ENCODE data around the gene TRIOBP.
"Not testable (repeated sequence)": the region's sequence is repeated elsewhere in the genome, so short reads cannot be mapped to it uniquely, and the experiment has no call there.

The TRIOBP gene

GRCh38 chr22:37715760-37716159 is 18.9 kb downstream of the TRIOBP start:
- no peak overlapping the region for H3K4me3 ChIP-seq (ENCODE audit: low read depth, low read length)

DNA sequence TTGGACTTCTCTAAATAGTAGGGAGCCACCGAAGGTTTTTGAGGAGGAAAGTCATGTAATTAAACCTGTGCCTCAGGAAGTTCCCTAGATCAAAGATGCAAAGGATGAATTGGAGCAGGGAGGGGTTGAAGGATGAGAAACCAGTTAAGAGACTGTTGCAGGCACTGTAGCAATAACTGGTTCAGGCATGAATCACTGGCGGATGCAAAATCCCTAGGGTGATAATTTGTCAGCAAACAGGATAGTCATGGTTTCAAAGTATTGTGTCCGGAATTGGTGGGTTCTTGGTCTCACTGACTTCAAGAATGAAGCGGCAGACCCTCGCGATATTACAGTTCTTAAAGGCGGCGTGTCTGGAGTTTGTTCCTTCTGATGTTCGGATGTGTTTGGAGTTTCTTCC is 19.9 kb downstream of the TRIOBP start:
- peak; percentile 60 for DNase-seq (ENCODE audit: low read depth)
- H3K4me3 ChIP-seq (ENCODE audit: low read depth, low read length), result no peak overlapping the region

More at GRCh38 chr22:37715760-37716159, 18.9 kb downstream of the TRIOBP start:
- DNase-seq (ENCODE audit: low read depth), result no peak

DNA sequence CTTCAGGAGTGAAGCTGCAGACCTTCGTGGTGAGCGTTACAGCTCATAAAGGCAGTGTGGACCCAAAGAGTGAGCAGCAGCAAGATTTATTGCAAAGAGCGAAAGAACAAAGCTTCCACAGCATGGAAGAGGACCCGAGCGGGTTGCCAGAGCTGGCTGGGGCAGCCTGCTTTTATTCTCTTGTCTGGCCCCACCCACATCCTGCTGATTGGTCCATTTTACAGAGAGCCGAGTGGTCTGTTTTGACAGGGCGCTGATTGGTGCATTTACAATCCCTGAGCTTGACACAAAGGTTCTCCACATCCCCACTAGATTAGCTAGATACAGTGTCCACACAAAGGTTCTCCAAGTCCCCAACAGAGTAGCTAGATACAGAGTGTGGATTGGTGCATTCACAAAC is 20.4 kb downstream of the TRIOBP start:
- H3K4me3 ChIP-seq (ENCODE audit: low read depth, low read length); DNase-seq (ENCODE audit: low read depth): not testable (repeated sequence)

- not testable (repeated sequence) for H3K4me3 ChIP-seq (ENCODE audit: low read depth, low read length); DNase-seq (ENCODE audit: low read depth)
These were observed 21.0 kb downstream of the TRIOBP start for GRCh38 chr22:37717746-37718305.

DNA sequence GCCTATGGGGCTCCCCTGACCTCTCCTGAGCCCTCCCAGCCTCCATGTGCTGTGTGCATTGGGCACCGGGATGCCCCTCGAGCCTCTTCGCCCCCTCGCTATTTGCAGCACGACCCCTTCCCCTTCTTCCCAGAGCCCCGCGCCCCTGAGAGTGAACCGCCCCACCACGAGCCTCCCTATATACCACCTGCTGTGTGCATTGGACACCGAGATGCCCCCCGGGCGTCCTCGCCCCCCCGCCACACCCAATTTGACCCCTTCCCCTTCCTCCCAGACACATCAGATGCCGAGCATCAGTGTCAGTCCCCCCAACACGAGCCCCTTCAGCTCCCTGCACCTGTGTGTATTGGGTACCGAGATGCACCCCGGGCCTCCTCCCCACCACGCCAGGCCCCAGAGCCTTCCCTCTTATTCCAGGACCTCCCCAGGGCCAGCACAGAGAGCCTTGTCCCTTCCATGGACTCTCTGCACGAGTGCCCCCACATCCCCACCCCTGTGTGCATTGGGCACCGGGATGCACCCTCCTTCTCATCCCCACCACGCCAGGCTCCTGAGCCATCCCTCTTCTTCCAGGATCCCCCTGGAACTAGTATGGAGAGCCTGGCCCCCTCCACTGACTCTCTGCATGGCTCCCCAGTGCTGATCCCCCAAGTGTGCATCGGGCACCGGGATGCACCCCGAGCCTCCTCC is 28.8 kb downstream of the TRIOBP start:
- no peak overlapping the region for H3K4me3 ChIP-seq (ENCODE audit: low read depth, low read length)
- no peak for DNase-seq (ENCODE audit: low read depth)

- no peak overlapping the region for H3K4me3 ChIP-seq (ENCODE audit: low read depth, low read length)
- no peak for DNase-seq (ENCODE audit: low read depth)
These were observed 29.5 kb downstream of the TRIOBP start for GRCh38 chr22:37726241-37726887.

- H3K4me3 ChIP-seq (ENCODE audit: low read depth, low read length), result no peak overlapping the region
- DNase-seq (ENCODE audit: low read depth), result no peak
These were observed 31.8 kb downstream of the TRIOBP start for GRCh38 chr22:37728620-37729019.

DNA sequence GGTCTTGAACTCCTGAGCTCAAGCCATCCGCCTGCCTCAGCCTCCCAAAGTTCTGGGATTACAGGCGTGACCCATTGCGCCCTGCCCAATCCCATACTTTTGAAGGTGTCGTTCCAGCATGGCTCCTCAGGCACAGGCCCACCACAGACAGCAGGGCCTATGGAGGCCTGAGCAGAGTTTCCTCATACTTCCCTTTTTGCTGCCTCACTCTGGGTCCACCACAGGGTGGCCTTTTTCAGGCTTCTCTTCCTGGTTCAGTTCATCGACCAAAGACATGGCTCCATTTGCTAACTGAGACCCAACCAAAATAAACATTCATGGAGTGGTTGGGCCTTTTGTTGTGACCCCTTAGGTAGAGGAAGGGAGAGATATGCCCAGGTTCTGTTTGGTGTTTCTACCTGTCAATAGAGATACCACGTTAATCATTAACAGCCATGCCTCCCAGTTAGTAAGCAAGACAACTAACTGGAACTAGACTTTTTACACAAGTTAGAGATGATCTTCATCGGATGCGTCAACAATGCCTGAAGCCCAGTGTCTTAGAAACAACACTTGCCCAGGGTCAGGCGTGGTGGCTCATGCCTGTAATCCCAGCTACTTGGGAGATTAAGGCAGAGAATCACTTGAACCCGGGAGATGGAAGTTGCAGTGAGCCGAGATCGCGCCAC is 35.1 kb downstream of the TRIOBP start:
- no peak overlapping the region for H3K4me3 ChIP-seq (ENCODE audit: low read depth, low read length)

GRCh38 chr22:37732699-37733607 is 36.1 kb downstream of the TRIOBP start:
- no peak for DNase-seq (ENCODE audit: low read depth)

More for the DNA sequence above, 35.1 kb downstream of the TRIOBP start:
- DNase-seq (ENCODE audit: low read depth), result no peak

GRCh38 chr22:37733625-37734401 is 37.0 kb downstream of the TRIOBP start:
- DNase-seq (ENCODE audit: low read depth), result no peak
- H3K4me3 ChIP-seq (ENCODE audit: low read depth, low read length), result no peak overlapping the region

More at GRCh38 chr22:37732699-37733607, 36.1 kb downstream of the TRIOBP start:
- H3K4me3 ChIP-seq (ENCODE audit: low read depth, low read length), result no peak overlapping the region

DNA sequence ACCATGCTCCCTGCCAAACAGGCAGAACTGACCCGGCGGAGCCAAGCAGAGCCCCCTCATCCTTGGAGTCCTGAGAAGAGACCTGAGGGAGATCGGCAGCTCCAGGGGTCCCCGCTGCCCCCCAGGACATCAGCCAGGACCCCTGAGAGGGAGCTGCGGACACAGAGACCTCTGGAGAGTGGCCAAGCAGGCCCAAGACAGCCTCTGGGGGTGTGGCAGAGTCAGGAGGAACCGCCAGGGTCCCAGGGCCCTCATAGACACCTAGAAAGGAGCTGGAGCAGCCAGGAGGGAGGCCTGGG is 37.5 kb downstream of the TRIOBP start:
- H3K4me3 ChIP-seq (ENCODE audit: low read depth, low read length), result no peak overlapping the region
- DNase-seq (ENCODE audit: low read depth), result no peak

DNA sequence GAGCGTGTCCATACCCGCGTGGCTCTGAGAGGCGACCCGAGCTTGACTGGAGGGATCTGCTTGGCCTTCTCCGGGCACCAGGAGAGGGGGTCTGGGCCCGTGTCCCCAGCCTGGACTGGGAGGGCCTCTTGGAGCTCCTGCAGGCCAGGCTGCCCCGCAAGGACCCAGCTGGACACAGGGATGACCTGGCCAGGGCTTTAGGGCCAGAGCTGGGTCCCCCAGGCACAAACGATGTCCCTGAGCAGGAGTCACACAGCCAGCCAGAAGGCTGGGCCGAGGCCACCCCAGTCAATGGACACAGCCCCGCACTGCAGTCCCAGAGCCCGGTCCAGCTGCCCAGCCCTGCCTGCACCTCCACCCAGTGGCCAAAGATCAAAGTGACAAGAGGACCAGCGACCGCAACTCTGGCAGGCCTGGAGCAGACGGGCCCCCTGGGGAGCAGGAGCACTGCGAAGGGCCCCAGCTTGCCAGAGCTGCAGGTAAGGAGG is 38.2 kb downstream of the TRIOBP start:
- no peak for DNase-seq (ENCODE audit: low read depth)
- no peak overlapping the region for H3K4me3 ChIP-seq (ENCODE audit: low read depth, low read length)

DNA sequence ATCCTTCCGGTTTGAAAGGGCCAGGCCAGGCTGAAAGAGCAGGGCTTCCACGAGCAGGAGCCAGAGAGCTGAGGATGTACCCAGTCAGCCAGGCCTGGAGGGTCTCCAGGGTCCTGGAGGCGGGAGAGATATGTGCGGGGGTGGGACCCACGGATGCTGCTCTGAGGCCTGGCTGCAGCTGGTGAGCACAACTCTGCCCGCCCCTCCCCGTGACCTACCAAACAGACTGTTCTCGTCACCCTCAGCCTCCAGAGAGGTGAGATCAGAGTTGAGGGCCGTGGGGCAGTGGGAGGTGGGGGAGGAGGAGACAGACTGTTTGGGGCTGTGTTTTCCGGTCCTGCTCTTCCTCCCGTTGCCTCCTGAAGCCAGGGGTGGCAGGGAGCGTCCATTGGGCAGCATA is 42.2 kb downstream of the TRIOBP start:
- no peak overlapping the region for H3K4me3 ChIP-seq (ENCODE audit: low read depth, low read length)
- DNase-seq (ENCODE audit: low read depth), result peak; percentile 84

DNA sequence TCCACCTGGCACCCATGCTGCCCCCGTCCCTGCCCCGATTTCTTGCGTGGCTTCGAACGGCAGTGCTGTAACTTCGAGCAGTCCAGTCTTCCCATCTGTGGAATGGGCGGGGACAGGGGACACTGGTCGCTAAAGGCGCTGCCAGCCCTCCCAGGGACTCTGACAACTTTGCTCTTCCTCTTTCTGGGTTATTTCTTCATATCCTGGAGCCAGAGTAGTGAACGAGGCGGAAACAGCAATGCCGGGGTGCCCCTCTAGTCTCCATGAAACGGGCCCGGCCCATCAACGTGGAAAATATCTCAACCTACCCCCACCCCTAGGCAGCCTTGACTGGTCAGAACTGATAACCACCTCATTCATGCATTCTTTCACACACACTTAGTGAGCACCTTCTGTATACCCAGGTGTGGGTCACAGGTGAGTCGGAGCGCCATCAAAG is 42.8 kb downstream of the TRIOBP start:
- no peak for DNase-seq (ENCODE audit: low read depth)
- H3K4me3 ChIP-seq (ENCODE audit: low read depth, low read length), result no peak overlapping the region

- H3K4me3 ChIP-seq (ENCODE audit: low read depth, low read length), result no peak overlapping the region
- no peak for DNase-seq (ENCODE audit: low read depth)
These were observed 43.8 kb downstream of the TRIOBP start for GRCh38 chr22:37740455-37741311.

DNA sequence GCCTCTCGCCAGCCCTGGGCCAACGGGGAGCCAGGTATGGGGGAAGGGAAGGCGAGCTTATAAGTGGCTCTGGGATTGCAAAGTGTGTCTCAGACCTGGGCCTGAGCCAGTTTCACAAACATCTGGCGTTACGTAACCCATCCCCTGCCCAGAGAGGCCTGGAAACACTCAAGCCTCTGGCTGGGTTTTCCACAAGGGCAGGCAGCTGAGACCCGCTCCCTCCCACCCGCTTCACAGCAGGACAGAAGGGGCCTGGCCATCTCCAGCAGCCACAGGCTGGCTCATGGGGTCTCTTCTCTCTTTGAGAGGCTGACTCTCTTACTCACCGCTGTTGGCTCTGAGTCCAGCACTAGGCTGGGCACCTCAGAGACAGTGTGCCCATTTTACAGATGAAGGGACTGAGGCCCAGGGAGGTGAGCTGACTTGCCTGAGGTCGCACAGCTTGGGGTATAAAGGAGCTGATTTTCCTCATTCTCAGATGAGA is 44.5 kb downstream of the TRIOBP start:
- no peak overlapping the region for H3K4me3 ChIP-seq (ENCODE audit: low read depth, low read length)
- peak; percentile 97 for DNase-seq (ENCODE audit: low read depth)

DNA sequence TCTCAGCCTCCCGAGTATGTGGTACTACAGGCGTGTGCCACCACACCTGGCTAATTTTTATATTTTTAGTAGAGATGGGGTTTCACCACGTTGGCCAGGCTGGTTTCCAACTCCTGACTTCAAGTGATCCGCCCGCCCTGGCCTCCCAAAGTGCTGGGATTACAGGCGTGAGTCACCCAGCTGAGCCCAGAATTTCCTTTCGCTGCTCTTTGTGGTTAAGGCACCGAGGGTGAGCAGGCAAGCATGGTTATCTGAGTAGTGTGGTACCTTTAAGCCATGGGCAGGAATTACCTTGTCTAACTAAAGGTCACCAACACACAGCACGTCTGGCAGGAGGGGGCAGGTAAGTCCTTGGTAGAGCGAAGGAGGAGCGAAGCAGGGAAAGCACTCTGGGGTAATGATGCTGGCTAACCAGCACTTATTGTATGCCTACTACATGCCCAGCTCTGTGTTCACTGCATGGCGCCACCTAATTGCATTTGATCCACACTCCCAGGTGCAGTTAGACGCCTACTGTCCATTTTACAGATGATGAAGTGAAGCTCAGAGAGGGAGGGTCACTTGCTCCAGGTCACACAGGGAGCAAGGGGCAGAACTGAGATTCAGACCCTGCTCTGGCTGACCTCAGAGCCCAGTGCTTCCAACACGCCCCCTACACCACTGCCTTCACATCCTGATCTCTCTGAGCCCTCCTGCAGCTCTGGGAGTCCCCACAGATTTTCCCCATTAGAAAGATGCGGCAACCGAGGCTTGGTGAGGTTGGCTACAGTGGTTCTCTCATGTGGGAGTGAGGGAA is 45.7 kb downstream of the TRIOBP start:
- no peak overlapping the region for H3K4me3 ChIP-seq (ENCODE audit: low read depth, low read length)
- peak; percentile 71 for DNase-seq (ENCODE audit: low read depth)

Data from skeletal muscle cell (primary cell).